Dedifferentiated amniotic fluid mesenchymal stem cell (primary cell): ENCODE results near the gene CES1.
"Not testable (repeated sequence)": the region's sequence is repeated elsewhere in the genome, so short reads cannot be mapped to it uniquely, and the experiment has no call there.

ENCODE experiments used
- DNase-seq: peaks from one replicate; pipeline ENCODE4 v3.0.0-alpha.2; 2016; ENCODE audit errors: extremely low spot score

The CES1 gene

GRCh38 chr16:55790240-55790639 is 42.7 kb downstream of the CES1 start:
- not testable (repeated sequence) for DNase-seq

GRCh38 chr16:55782793-55783091 is 50.2 kb downstream of the CES1 start:
- DNase-seq = not testable (repeated sequence)

GRCh38 chr16:55782091-55782792 is 50.7 kb downstream of the CES1 start:
- not testable (repeated sequence) for DNase-seq

- DNase-seq = not testable (repeated sequence)
These were observed 51.4 kb downstream of the CES1 start for GRCh38 chr16:55781456-55781855.

- not testable (repeated sequence) for DNase-seq
These were observed 52.8 kb downstream of the CES1 start for GRCh38 chr16:55780095-55780407.

GRCh38 chr16:55779402-55780094 is 53.3 kb downstream of the CES1 start:
- DNase-seq = no peak

- no peak for DNase-seq
These were observed 54.1 kb downstream of the CES1 start for GRCh38 chr16:55778757-55779156.

GRCh38 chr16:55775857-55776256 is 57.0 kb downstream of the CES1 start:
- DNase-seq = no peak

GRCh38 chr16:55773859-55774549 is 58.9 kb downstream of the CES1 start:
- no peak for DNase-seq

- DNase-seq = no peak
These were observed 67.7 kb downstream of the CES1 start for GRCh38 chr16:55765161-55765560.

GRCh38 chr16:55760310-55761001 is 72.4 kb downstream of the CES1 start:
- DNase-seq = no peak

- not testable (repeated sequence) for DNase-seq
These were observed 73.0 kb downstream of the CES1 start for GRCh38 chr16:55759965-55760309.

GRCh38 chr16:55757595-55758527 is 75.0 kb downstream of the CES1 start:
- DNase-seq = not testable (repeated sequence)

- no peak for DNase-seq
These were observed 75.9 kb downstream of the CES1 start for GRCh38 chr16:55756963-55757362.

GRCh38 chr16:55754056-55754455 is 78.8 kb downstream of the CES1 start:
- DNase-seq = no peak

- DNase-seq = not testable (repeated sequence)
These were observed 79.7 kb downstream of the CES1 start for GRCh38 chr16:55753145-55753631.
